ENCODE data around the gene EEF1B2. TPM values are rescaled to one million over a fixed set of nuclear protein-coding genes. Genes with fewer than 3 reads are reported as not detected.
"Not testable (repeated sequence)": the region's sequence is repeated elsewhere in the genome, so short reads cannot be mapped to it uniquely, and the experiment has no call there.

The EEF1B2 gene
- total RNA-seq, 1 donor: 477 TPM

GRCh38 chr2:206164261-206164862, 4.7 kb downstream of the EEF1B2 start:
- DNase-seq (ENCODE audit: low read depth): peak; percentile 52
- no peak overlapping the region for H3K4me3 ChIP-seq (ENCODE audit: low read depth, low read length)
- TF ChIP-seq CTCF (IDR thresholded peaks at IDR 0.05; ENCODE audit: insufficient read depth, low read depth, low read length): peak; percentile 69

GRCh38 chr2:206168230-206168629, 8.5 kb downstream of the EEF1B2 start:
- H3K4me3 ChIP-seq (ENCODE audit: low read depth, low read length); DNase-seq (ENCODE audit: low read depth): not testable (repeated sequence)

GRCh38 chr2:206171624-206172397, 12.1 kb downstream of the EEF1B2 start:
- DNase-seq (ENCODE audit: low read depth); H3K4me3 ChIP-seq (ENCODE audit: low read depth, low read length): not testable (repeated sequence)

GRCh38 chr2:206173147-206173546, 13.5 kb downstream of the EEF1B2 start:
- no peak for DNase-seq (ENCODE audit: low read depth)
- TF ChIP-seq CTCF (IDR thresholded peaks at IDR 0.05; ENCODE audit: insufficient read depth, low read depth, low read length): no peak
- no peak overlapping the region for H3K4me3 ChIP-seq (ENCODE audit: low read depth, low read length)

GRCh38 chr2:206176121-206176520, 16.4 kb downstream of the EEF1B2 start:
- DNase-seq (ENCODE audit: low read depth): no peak
- H3K4me3 ChIP-seq (ENCODE audit: low read depth, low read length): no peak overlapping the region
- TF ChIP-seq CTCF (IDR thresholded peaks at IDR 0.05; ENCODE audit: insufficient read depth, low read depth, low read length): no peak

GRCh38 chr2:206176901-206177300, 17.2 kb downstream of the EEF1B2 start:
- TF ChIP-seq CTCF (IDR thresholded peaks at IDR 0.05; ENCODE audit: insufficient read depth, low read depth, low read length): no peak
- no peak for DNase-seq (ENCODE audit: low read depth)
- H3K4me3 ChIP-seq (ENCODE audit: low read depth, low read length): no peak overlapping the region

GRCh38 chr2:206181526-206181925, 21.8 kb downstream of the EEF1B2 start:
- DNase-seq (ENCODE audit: low read depth): not testable (repeated sequence)

GRCh38 chr2:206189691-206190090, 30.0 kb downstream of the EEF1B2 start:
- no peak overlapping the region for H3K4me3 ChIP-seq (ENCODE audit: low read depth, low read length)
- TF ChIP-seq CTCF (IDR thresholded peaks at IDR 0.05; ENCODE audit: insufficient read depth, low read depth, low read length): no peak
- DNase-seq (ENCODE audit: low read depth): no peak

More at GRCh38 chr2:206181526-206181925, 21.8 kb downstream of the EEF1B2 start:
- not testable (repeated sequence) for H3K4me3 ChIP-seq (ENCODE audit: low read depth, low read length)
